NT2/D1 (cell line): Measurements from ENCODE around the gene KLHL21.

Source experiments
- DNase-seq: peaks from one replicate; pipeline ENCODE4 v3.0.0-alpha.2; 2011; ENCODE audit warnings: low read depth, low spot score
- H3K27me3 ChIP-seq: 2 replicates; pipeline ENCODE4 v1.6.0; 2011; ENCODE audit warnings: mild to moderate bottlenecking; ENCODE audit not compliant: insufficient read length, insufficient read depth
- H3K36me3 ChIP-seq: 2 replicates; pipeline ENCODE4 v1.6.1; 2011; ENCODE audit warnings: mild to moderate bottlenecking, low read length, mixed read lengths; ENCODE audit not compliant: insufficient read depth, insufficient read length
- H3K4me1 ChIP-seq: 2 replicates; pipeline ENCODE4 v1.5.1; 2011; ENCODE audit not compliant: insufficient read depth, insufficient read length
- H3K4me3 ChIP-seq: 2 replicates; pipeline ENCODE4 v1.5.1; 2011; ENCODE audit warnings: low read depth; ENCODE audit not compliant: insufficient read length
- H3K9ac ChIP-seq: 2 replicates; pipeline ENCODE4 v1.6.0; 2011; ENCODE audit warnings: low read depth; ENCODE audit not compliant: insufficient read length
- H3K9me3 ChIP-seq: 2 replicates; pipeline ENCODE4 v1.5.1; 2011; ENCODE audit warnings: mild to moderate bottlenecking, low read length; ENCODE audit not compliant: insufficient read depth
- SUZ12 ChIP-seq: IDR thresholded peaks from 2 replicates; pipeline ENCODE4 v1.6.1; 2011; ENCODE audit not compliant: insufficient read length, insufficient read depth; ENCODE audit errors: extremely low read depth
- YY1 ChIP-seq: IDR thresholded peaks from 2 replicates; pipeline ENCODE4 v1.6.1; 2011; ENCODE audit not compliant: insufficient read length, insufficient read depth
- ZNF274 ChIP-seq: IDR thresholded peaks from 2 replicates; pipeline ENCODE4 v1.6.1; 2011; ENCODE audit warnings: mild to moderate bottlenecking, low read depth, low read length

KLHL21 gene

GRCh38 chr1:6614019-6614928 is 11.6 kb upstream of the KLHL21 start:
- H3K9me3 ChIP-seq = no peaks in the 10 kb centered on the region
- peaks cover 28% of the 10 kb centered on the region for H3K36me3 ChIP-seq
- H3K9ac ChIP-seq = peak overlapping the region; percentile 90
- peak overlapping the region; percentile 73 for H3K4me3 ChIP-seq
- no peaks in the 10 kb centered on the region for H3K4me1 ChIP-seq
- TF ChIP-seq YY1 = no peak
- TF ChIP-seq SUZ12 = no peak
- no peak for TF ChIP-seq ZNF274
- H3K27me3 ChIP-seq = peaks cover 3% of the 10 kb centered on the region
- no peak for DNase-seq

DNA sequence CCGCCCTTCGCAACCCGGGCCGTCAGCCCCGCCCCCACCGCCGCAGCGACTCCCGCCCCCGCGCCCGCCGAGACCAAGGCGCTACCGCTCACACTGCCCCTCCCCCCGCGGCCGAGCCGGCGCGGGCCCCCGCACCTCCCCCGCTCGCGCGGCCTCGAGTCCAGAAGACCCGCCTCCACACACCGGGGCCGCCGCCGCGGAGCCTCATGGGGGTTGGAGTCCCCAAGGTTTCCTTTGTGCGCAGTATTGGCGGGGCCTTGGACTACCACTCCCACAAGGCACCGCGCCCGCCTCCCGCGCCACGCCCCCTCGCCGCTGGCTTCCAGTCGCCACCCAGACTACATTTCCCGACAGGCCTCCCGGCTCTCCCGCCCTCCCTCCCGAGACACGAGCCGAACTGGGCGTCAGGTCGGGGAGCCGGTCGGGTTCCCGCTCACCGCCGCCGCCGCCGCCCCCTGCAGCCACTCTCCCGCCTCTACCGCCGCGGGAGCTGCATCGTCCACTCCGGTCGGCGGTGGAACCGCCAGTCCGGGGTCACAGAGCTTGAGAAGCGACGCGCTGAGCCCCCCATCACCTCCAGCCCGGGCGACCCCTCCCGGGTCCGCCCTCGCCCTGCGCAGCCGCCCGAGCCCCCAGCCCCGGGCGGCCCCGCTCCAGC is 10.8 kb upstream of the KLHL21 start, which contains the start of gene PHF13:
Gene PHF13 (plus strand): TSS at position 371 of the 658 bp plus-strand sequence. CDS start 336 bp downstream, outside the sequence.
- Histone ChIP-seq H3K4me3 (peak within 1 kb of the TSS; percentile 73), H3K36me3 (peaks cover 22% of the 10 kb centered on the region), H3K9ac (peak within 1 kb of the TSS; percentile 90), H3K27me3 (peaks cover 3% of the 10 kb centered on the region), H3K9me3 (no peaks in the 10 kb centered on the region), H3K4me1 (no peaks in the 10 kb centered on the region)
- TF ChIP-seq ZNF274 (no peak), YY1 (no peak), SUZ12 (no peak)
- peak; percentile 94 for DNase-seq

DNA sequence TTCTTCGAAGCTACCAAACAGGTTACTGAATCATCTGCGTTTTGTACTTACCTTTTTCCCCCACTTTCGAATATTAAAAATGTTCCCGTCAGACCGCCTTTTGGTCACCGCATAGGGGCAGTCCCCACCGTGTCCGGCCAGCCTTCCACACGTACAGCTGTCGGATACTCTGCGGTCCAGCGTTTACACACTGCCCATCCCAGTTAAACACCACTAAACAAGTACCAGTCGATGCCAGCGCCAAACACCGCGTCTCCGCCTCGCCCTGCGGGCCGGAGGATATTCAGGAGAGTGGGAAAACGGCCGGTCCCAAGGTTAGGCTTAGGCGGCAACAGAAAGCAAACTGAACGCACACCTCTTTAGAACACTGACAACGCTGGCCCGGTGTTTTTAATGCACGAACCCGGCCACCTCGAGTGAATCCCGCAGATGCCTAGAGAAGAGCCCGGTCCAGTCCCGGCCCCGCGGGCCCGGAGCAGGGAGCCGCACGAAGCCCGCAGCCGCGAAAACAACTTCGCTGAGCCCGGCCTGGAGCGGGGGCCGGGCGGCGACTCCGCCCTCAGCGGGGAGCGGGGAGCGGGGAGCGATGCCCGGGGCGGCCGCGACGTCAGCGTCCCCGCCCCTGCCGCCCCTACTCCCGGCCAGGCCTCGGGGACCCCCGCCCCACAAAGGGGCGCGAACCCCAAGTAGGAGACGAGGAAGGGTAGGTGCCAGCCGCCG is 10.1 kb upstream of the KLHL21 start:
- peaks cover 3% of the 10 kb centered on the region for H3K27me3 ChIP-seq
- DNase-seq = no peak
- no peak for TF ChIP-seq ZNF274
- H3K9me3 ChIP-seq = no peaks in the 10 kb centered on the region
- peak overlapping the region; percentile 56 for H3K4me3 ChIP-seq
- no peaks in the 10 kb centered on the region for H3K4me1 ChIP-seq
- H3K36me3 ChIP-seq = peaks cover 15% of the 10 kb centered on the region
- peak overlapping the region; percentile 83 for H3K9ac ChIP-seq

DNA sequence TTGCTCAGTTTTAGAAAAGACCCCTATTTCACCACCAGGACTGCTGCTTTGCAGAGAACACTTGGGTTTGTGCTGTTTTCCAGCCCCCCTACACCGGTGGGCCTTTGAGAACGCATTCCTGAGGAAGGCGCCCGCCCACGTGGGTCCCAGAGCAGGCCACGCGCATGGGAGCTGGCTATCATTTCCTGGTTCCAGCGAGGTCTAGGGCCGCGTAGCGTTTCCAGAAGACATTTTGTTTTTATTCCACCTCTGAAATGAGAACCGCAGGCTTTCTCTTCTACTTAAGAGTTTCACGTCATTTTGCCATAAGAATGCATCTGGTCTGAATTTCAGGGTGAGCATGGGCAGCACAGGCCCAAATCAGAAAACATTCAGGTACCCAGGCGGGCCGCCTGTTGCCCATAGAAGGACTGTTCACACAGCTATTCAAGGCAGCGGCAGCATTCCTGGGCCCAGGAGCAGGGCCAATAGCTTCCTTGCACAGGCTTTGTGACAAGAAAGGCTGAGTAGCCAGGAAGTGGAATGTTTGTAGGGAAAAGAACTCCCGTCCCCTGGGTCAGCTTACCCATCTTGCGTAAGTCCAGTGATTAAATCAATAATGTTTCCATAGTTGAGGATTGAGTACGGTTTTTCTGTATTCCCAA is 1.4 kb upstream of the KLHL21 start:
- H3K27me3 ChIP-seq = no peaks in the 10 kb centered on the region
- peaks cover 20% of the 10 kb centered on the region for H3K36me3 ChIP-seq
- TF ChIP-seq YY1 (no peak), SUZ12 (no peak), ZNF274 (no peak)
- peak overlapping the region; percentile 85 for H3K9ac ChIP-seq
- H3K9me3 ChIP-seq = no peaks in the 10 kb centered on the region
- H3K4me3 ChIP-seq = peak overlapping the region; percentile 45
- H3K4me1 ChIP-seq = peaks cover 4% of the 10 kb centered on the region
- DNase-seq = peak; percentile 64

DNA sequence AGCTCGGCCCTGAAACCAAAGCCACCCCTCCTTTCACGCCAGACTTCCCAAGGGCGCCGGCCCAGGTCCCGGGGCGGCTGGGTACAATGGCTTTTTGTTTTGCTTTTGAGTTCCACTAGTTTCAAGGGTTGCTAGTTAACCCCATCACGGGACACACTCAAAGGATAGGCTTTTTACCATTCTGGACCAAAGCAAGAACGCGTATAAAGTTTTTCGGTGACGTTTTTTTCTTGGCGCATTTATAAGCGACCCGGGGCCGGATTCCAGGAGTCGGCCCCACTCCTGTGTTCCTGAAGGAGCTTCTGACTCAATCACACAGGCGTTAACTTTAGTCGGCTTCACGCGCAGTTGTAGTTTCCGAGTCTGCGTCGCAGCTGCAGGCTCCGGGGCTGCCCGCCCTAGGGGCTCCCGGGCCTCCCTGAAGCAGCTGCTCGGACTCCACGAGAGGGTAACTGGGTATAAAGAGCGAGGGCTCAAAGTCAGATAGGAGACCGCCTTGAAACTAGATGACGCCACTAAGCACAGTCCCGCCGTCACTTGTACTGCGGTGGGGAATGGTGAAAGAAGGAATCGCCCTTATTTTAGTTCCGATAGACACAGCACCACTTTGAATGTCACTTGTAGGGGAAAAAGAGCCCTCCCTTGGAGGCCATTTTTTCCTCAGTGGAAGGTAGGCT is 707 bp upstream of the KLHL21 start:
- Histone ChIP-seq H3K4me1 (peaks cover 6% of the 10 kb centered on the region), H3K4me3 (peak overlapping the region; percentile 45), H3K27me3 (no peaks in the 10 kb centered on the region), H3K36me3 (peaks cover 24% of the 10 kb centered on the region), H3K9me3 (no peaks in the 10 kb centered on the region), H3K9ac (peak overlapping the region; percentile 85)
- no peak for DNase-seq
- TF ChIP-seq YY1 (no peak), ZNF274 (no peak), SUZ12 (no peak)

DNA sequence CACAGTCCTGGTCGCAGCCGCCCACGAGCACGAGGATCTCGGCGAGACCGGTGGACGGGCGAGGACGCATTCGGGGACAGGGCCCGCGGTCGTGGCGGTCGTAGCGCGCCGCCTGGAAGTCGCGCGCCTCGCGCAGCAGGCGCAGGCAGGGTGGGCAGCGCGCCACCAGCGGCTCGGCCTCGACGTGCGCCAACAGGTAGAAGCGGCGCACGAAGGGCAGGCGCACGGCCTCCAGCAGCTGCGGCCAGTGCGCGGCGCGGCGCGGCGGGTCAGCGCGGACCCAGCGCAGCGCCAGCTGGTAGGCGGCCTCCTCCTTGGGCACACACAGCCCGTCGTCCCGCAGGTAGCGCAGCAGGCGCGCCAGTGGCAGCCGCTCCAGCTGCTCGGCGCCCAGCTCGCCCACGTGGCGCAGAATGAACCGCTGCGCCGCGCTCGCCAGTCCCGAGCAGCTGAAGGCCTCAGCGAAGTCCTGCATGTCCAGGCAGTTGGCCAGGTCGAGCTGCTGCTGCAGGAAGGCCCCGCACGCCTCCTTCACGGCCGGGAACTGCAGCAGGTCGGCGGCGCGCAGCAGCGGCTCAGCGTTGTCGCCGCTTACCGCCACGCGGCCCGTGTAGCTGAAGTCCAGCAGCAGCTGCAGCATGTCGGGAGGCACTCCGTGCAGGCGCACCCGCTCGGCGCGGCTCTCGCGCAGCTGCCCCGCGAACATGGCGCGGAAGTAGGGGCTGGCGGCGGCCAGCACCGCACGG is 573 bp downstream of the KLHL21 start:
- Histone ChIP-seq H3K27me3 (no peaks in the 10 kb centered on the region), H3K9ac (peak overlapping the region; percentile 96), H3K36me3 (peaks cover 34% of the 10 kb centered on the region), H3K4me1 (peaks cover 6% of the 10 kb centered on the region), H3K9me3 (no peaks in the 10 kb centered on the region), H3K4me3 (peak overlapping the region; percentile 99)
- no peak for DNase-seq
- TF ChIP-seq YY1 (no peak), ZNF274 (no peak), SUZ12 (no peak)
